Neural progenitor cell (in vitro differentiated cells): ENCODE data around the gene SARDH.

ENCODE experiments used
- EZH2 ChIP-seq: fragments of 200-600 bp; sonication (generic); IDR thresholded peaks from 2 replicates; pipeline ENCODE4 v1.6.1; 2017; ENCODE audit warnings: antibody characterized with exemption, mild to moderate bottlenecking, moderate library complexity
- EZH2phosphoT487 ChIP-seq: fragments of 200-600 bp; sonication (generic); IDR thresholded peaks from 2 replicates; pipeline ENCODE4 v1.6.1; 2017; ENCODE audit warnings: antibody characterized with exemption
- TF ChIP-seq, protein P1 (sequence below): fragments of 200-600 bp; sonication (generic); IDR thresholded peaks from 2 replicates; pipeline ENCODE4 v1.5.1; 2017; ENCODE audit warnings: antibody characterized with exemption, mild to moderate bottlenecking

DNA sequence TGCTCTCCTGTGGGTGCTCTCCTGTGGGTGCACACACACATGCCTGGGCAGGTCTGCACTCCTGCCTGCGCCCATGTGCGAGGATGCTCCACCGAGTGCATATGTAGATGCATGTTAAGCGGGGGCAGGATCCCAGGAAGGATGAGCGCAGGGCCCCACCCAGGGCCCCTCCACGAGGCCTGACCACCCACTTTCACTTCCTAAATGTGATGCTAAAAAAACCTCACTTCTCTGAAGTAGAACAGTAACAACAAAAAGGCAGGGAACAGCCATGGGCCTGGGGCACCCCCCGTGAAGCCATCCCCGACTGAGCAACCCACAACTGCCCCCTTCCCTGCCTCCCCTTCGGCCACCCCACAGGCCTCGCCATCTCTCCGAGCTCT, 48.2 kb upstream of the SARDH start:
- TF ChIP-seq, protein P1, sequence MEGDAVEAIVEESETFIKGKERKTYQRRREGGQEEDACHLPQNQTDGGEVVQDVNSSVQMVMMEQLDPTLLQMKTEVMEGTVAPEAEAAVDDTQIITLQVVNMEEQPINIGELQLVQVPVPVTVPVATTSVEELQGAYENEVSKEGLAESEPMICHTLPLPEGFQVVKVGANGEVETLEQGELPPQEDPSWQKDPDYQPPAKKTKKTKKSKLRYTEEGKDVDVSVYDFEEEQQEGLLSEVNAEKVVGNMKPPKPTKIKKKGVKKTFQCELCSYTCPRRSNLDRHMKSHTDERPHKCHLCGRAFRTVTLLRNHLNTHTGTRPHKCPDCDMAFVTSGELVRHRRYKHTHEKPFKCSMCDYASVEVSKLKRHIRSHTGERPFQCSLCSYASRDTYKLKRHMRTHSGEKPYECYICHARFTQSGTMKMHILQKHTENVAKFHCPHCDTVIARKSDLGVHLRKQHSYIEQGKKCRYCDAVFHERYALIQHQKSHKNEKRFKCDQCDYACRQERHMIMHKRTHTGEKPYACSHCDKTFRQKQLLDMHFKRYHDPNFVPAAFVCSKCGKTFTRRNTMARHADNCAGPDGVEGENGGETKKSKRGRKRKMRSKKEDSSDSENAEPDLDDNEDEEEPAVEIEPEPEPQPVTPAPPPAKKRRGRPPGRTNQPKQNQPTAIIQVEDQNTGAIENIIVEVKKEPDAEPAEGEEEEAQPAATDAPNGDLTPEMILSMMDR = no peak
- TF ChIP-seq EZH2 (no peak), EZH2phosphoT487 (no peak)
